A549 (cell line): ENCODE data around the gene HOXA4. TPM values are rescaled to one million over a fixed set of nuclear protein-coding genes. Genes with fewer than 3 reads are reported as not detected.

Experiments used
- ATAC-seq, 2 experiments: fragments of 200-7000 bp in 1 of 2; fragments of >200 bp in 1 of 2; cut with Nextera tagmentation in 1 of 2; cut with Tn5 transposase in 1 of 2; 3 replicates each; pipeline versions ENCODE4 v1.8.0 to v1.9.1; 2018 to 2020; ENCODE audit warnings: mild to moderate bottlenecking in 1 of 2, moderate library complexity in 1 of 2
- CTCF ChIA-PET: fragments of 300-600 bp; sonication (Branson Sonifier 250); formaldehyde crosslinking; extraction: SDS; loops from one replicate; lab custom pipeline; 2021; ENCODE audit warnings: antibody characterized with exemption, inconsistent platforms; lab: Yijun Ruan, JAX
- POLR2A ChIA-PET: fragments of 350-600 bp; formaldehyde crosslinking; extraction: SDS; loops from one replicate; lab custom pipeline; 2021; ENCODE audit warnings: antibody characterized with exemption, inconsistent platforms; lab: Yijun Ruan, JAX
- DNase-seq, 2 experiments: peaks; one replicate each; pipeline versions ENCODE4 v3.0.0 to v3.0.0-alpha.2; 2011 to 2016; ENCODE audit warnings: low read depth in 1 of 2, low spot score in 1 of 2
- FAIRE-seq: peaks from 2 replicates; lab custom pipeline; 2011; peaks lifted over from hg19 to GRCh38; lab: Jason Lieb, UNC
- H3K27ac ChIP-seq, 2 experiments: fragments of >200 bp; sonication (Bioruptor Twin); formaldehyde crosslinking; 3 replicates each; pipeline ENCODE4 v1.5.1; 2016 to 2017
- H3K4me1 ChIP-seq: fragments of >200 bp; sonication (Bioruptor Twin); formaldehyde crosslinking; 3 replicates; pipeline ENCODE4 v1.6.1; 2016
- H3K4me2 ChIP-seq: fragments of >200 bp; sonication (Bioruptor Twin); formaldehyde crosslinking; 3 replicates; pipeline ENCODE4 v1.6.1; 2016
- H3K4me3 ChIP-seq: fragments of >200 bp; sonication (Bioruptor Twin); formaldehyde crosslinking; 3 replicates; pipeline ENCODE4 v1.5.1; 2016
- H3K9me3 ChIP-seq: fragments of >200 bp; sonication (Bioruptor Twin); formaldehyde crosslinking; 3 replicates; pipeline ENCODE4 v1.6.1; 2016
- CBX2 ChIP-seq: fragments of 200-600 bp; sonication (generic); IDR thresholded peaks from 2 replicates; pipeline ENCODE4 v1.6.1; 2016; ENCODE audit warnings: low read depth, mild to moderate bottlenecking, borderline replicate concordance
- CEBPB ChIP-seq, 2 experiments: fragments of >200 bp in 1 of 2; sonication (Bioruptor Twin) in 1 of 2; formaldehyde crosslinking in 1 of 2; IDR thresholded peaks; 2 replicates each; pipeline ENCODE4 v1.6.1; 2012 to 2016
- CHD2 ChIP-seq: fragments of 150-350 bp; IDR thresholded peaks from 2 replicates; pipeline ENCODE4 v1.6.1; 2014; ENCODE audit warnings: low read length; ENCODE audit not compliant: partially characterized antibody
- CHD4 ChIP-seq: fragments of 200-600 bp; sonication (generic); IDR thresholded peaks from 2 replicates; pipeline ENCODE4 v1.6.1; 2016; ENCODE audit warnings: antibody characterized with exemption, mild to moderate bottlenecking, borderline replicate concordance
- E2F6 ChIP-seq: IDR thresholded peaks from 2 replicates; pipeline ENCODE4 v1.6.1; 2012; ENCODE audit warnings: low read depth, borderline replicate concordance
- EHMT2 ChIP-seq: fragments of 200-600 bp; sonication (generic); IDR thresholded peaks from 2 replicates; pipeline ENCODE4 v1.6.1; 2016; ENCODE audit warnings: antibody characterized with exemption, low read depth, mild to moderate bottlenecking, moderate library complexity
- EP300 ChIP-seq, 2 experiments: fragments of >200 bp; sonication (Bioruptor Twin); formaldehyde crosslinking; IDR thresholded peaks; 2 replicates in 1 of 2; 3 replicates in 1 of 2; pipeline ENCODE4 v1.6.1; 2016 to 2017
- FOSB ChIP-seq: fragments of 250-450 bp; sonication (Bioruptor Pico); IDR thresholded peaks from 2 replicates; pipeline ENCODE4 v1.5.0; 2020; ENCODE audit warnings: mild to moderate bottlenecking, moderate library complexity
- FOSL2 ChIP-seq, 2 experiments: fragments of 450-650 bp in 1 of 2; fragments of >200 bp in 1 of 2; sonication (Bioruptor Twin) in 1 of 2; formaldehyde crosslinking; IDR thresholded peaks; 2 replicates each; pipeline versions ENCODE4 v1.5.0 to v1.6.1; 2016 to 2020; ENCODE audit warnings: mild to moderate bottlenecking in 1 of 2, moderate library complexity in 1 of 2
- HDAC2 ChIP-seq: fragments of 200-600 bp; sonication (generic); IDR thresholded peaks from 2 replicates; pipeline ENCODE4 v1.6.1; 2016
- HEYL ChIP-seq: fragments of 250-450 bp; sonication (Bioruptor Pico); IDR thresholded peaks from 2 replicates; pipeline ENCODE4 v1.8.0; 2021; ENCODE audit warnings: mild to moderate bottlenecking, moderate library complexity
- HOXA7 ChIP-seq: fragments of 250-450 bp; sonication (Bioruptor Pico); IDR thresholded peaks from 2 replicates; pipeline ENCODE4 v1.5.0; 2020; ENCODE audit warnings: mild to moderate bottlenecking, moderate library complexity
- HOXB13 ChIP-seq: fragments of 250-450 bp; sonication (Bioruptor Pico); IDR thresholded peaks from 2 replicates; pipeline ENCODE4 v1.5.0; 2020; ENCODE audit warnings: low read depth, mild to moderate bottlenecking, moderate library complexity
- HOXB5 ChIP-seq: fragments of 250-450 bp; sonication (Bioruptor Pico); IDR thresholded peaks from 2 replicates; pipeline ENCODE4 v1.5.0; 2020; ENCODE audit warnings: mild to moderate bottlenecking, moderate library complexity
- JUN ChIP-seq, 2 experiments: fragments of >200 bp; sonication (Bioruptor Twin); formaldehyde crosslinking; IDR thresholded peaks; 2 replicates in 1 of 2; 3 replicates in 1 of 2; pipeline ENCODE4 v1.6.1; 2016 to 2017
- KDM1A ChIP-seq: fragments of 200-600 bp; sonication (generic); IDR thresholded peaks from 2 replicates; pipeline ENCODE4 v1.6.1; 2016; ENCODE audit warnings: low read depth, mild to moderate bottlenecking
- KDM5A ChIP-seq: fragments of 200-600 bp; sonication (generic); IDR thresholded peaks from 2 replicates; pipeline ENCODE4 v1.6.1; 2016; ENCODE audit warnings: antibody characterized with exemption, mild to moderate bottlenecking
- MAFK ChIP-seq: fragments of 450-650 bp; IDR thresholded peaks from 2 replicates; pipeline ENCODE4 v1.6.1; 2014; ENCODE audit not compliant: partially characterized antibody
- MAZ ChIP-seq: fragments of 150-350 bp; IDR thresholded peaks from 2 replicates; pipeline ENCODE4 v1.6.1; 2014; ENCODE audit warnings: antibody characterized with exemption, low read depth, low read length, borderline replicate concordance
- MYC ChIP-seq: IDR thresholded peaks from 2 replicates; pipeline ENCODE4 v1.6.1; 2012; ENCODE audit warnings: mild to moderate bottlenecking, inconsistent platforms, low read length, improper control_type of control experiment, borderline replicate concordance
- NPAS2 ChIP-seq: fragments of 250-450 bp; sonication (Bioruptor Pico); IDR thresholded peaks from 2 replicates; pipeline ENCODE4 v1.8.0; 2022; ENCODE audit warnings: mild to moderate bottlenecking, moderate library complexity, borderline replicate concordance
- PBX3 ChIP-seq: IDR thresholded peaks from 2 replicates; pipeline ENCODE4 v1.6.1; 2012
- POLR2A ChIP-seq: IDR thresholded peaks from 2 replicates; pipeline ENCODE4 v1.6.1; 2012; ENCODE audit warnings: mild to moderate bottlenecking, low read length
- RAD21 ChIP-seq, 2 experiments: fragments of >200 bp in 1 of 2; sonication (Bioruptor Twin) in 1 of 2; formaldehyde crosslinking in 1 of 2; IDR thresholded peaks in 1 of 2; conservative IDR thresholded peaks in 1 of 2; 2 replicates in 1 of 2; 3 replicates in 1 of 2; pipeline ENCODE4 v1.6.1; 2012 to 2018; ENCODE audit warnings: inconsistent platforms in 1 of 2
- RARB ChIP-seq: fragments of 250-450 bp; sonication (Bioruptor Pico); IDR thresholded peaks from 2 replicates; pipeline ENCODE4 v1.8.0; 2021; ENCODE audit warnings: mild to moderate bottlenecking, moderate library complexity
- RCOR1 ChIP-seq: fragments of 150-350 bp; IDR thresholded peaks from 2 replicates; pipeline ENCODE4 v1.6.1; 2014; ENCODE audit warnings: antibody characterized with exemption, low read length, low read depth
- RFX5 ChIP-seq: fragments of 450-650 bp; IDR thresholded peaks from 2 replicates; pipeline ENCODE4 v1.7.1; 2014; ENCODE audit warnings: antibody characterized with exemption, mild to moderate bottlenecking, moderate library complexity
- SREBF2 ChIP-seq: fragments of 450-650 bp; IDR thresholded peaks from 2 replicates; pipeline ENCODE4 v1.6.1; 2014; ENCODE audit warnings: mild to moderate bottlenecking, moderate library complexity
- TFCP2L1 ChIP-seq: fragments of 250-450 bp; sonication (Bioruptor Pico); IDR thresholded peaks from 2 replicates; pipeline ENCODE4 v1.5.0; 2021; ENCODE audit warnings: mild to moderate bottlenecking
- TP53 ChIP-seq: fragments of 250-450 bp; sonication (Bioruptor Pico); IDR thresholded peaks from 2 replicates; pipeline ENCODE4 v1.5.0; 2021; ENCODE audit warnings: mild to moderate bottlenecking, moderate library complexity
- ZC3H11A ChIP-seq: fragments of 450-650 bp; IDR thresholded peaks from 2 replicates; pipeline ENCODE4 v1.6.1; 2014; ENCODE audit warnings: antibody characterized with exemption, mild to moderate bottlenecking
- ZFP36 ChIP-seq: fragments of 450-650 bp; IDR thresholded peaks from 2 replicates; pipeline ENCODE4 v1.6.1; 2014; ENCODE audit warnings: borderline replicate concordance; ENCODE audit not compliant: partially characterized antibody
- ZNF302 ChIP-seq: fragments of 250-450 bp; sonication (Bioruptor Pico); IDR thresholded peaks from 2 replicates; pipeline ENCODE4 v1.9.0; 2021; ENCODE audit warnings: inconsistent platforms, mild to moderate bottlenecking, moderate library complexity
- ZSCAN20 ChIP-seq: fragments of 250-450 bp; sonication (Bioruptor Pico); IDR thresholded peaks from 2 replicates; pipeline ENCODE4 v1.8.0; 2022; ENCODE audit warnings: mild to moderate bottlenecking, moderate library complexity
- WGBS: methylation state at CpG from one replicate; pipeline ENCODE4 v1.1.6; 2017; ENCODE audit errors: missing lambda C conversion rate; 5-methylcytosine and 5-hydroxymethylcytosine counted together
- polyA plus RNA-seq, 4 experiments: library from polyadenylated mRNA; depleted of rRNA in 3 of 4; stranded (reverse); fragments of >200 nt; fragmentation: RNase III in 1 of 4; extraction: RNeasy Plus Mini Kit Qiagen cat#74134 plus additional on column Dnase treatment in 1 of 4; gene quantifications; 2 replicates in 3 of 4; 3 replicates in 1 of 4; pipeline ENCODE4 v1.2.3, GENCODE V29; 2011 to 2017
- TF ChIP-seq, protein P1 (sequence below): fragments of >200 bp; sonication (Bioruptor Twin); formaldehyde crosslinking; IDR thresholded peaks from 2 replicates; pipeline ENCODE4 v1.6.1; 2016
- TF ChIP-seq, protein P2 (sequence below): IDR thresholded peaks from 2 replicates; pipeline ENCODE4 v1.6.1; 2012
- TF ChIP-seq, protein P3 (sequence below): fragments of 150-350 bp; IDR thresholded peaks from 2 replicates; pipeline ENCODE4 v1.6.1; 2014; ENCODE audit warnings: low read depth, mild to moderate bottlenecking, low read length
- TF ChIP-seq, protein P4 (sequence below): fragments of 250-450 bp; sonication (Bioruptor Pico); IDR thresholded peaks from 2 replicates; pipeline ENCODE4 v1.5.0; 2020; ENCODE audit warnings: low read depth, mild to moderate bottlenecking, moderate library complexity

HOXA4 gene
- polyA plus RNA-seq, 2 of the 4 experiments (the other 2 are of a cell fraction), result 2.1 to 2.6 TPM

DNA sequence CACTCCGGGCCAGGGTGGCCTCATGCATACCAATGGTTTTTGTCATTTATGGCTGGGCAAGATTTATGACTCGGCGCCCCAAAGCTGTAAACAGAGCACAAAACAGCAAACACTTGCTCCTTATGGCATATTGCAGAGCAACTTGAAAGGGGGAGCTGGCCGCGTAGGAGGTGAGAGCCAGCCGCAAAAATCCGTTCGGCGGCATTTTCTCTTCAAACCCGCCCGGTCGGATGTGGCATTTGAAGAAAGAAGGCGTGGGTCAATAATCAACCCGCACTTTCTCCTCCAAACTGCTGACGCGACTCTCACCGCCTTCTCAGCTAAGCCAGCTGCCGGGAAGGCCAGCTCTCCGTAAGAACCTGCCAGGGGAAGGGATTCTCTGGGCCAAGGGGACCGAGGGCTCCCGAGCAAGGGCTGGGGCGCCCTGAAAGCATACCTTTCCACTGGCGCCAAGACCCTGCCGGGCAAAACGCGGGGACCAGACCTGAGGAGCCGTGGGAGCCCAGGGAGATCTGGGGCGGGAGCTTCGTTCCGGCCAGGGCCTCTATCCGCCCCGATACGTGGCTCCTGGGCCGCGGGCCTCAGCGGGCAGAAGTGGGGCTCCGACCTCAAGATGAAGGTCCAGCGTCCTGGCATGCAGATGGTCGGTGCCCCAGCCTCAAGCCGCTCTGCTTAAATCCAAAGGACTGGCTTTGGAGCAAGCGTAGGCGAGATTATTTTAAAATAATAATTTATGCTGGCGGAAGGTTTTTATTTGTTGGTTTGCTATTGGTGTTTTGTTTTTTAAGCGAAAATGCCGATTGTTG lies 15.1 kb downstream of the HOXA4 start:
- no peak for FAIRE-seq
- H3K4me2 ChIP-seq, result peak overlapping the region; percentile 88
- ChIA-PET POLR2A (interaction anchor here (0.8 to 5.1 kb wide), 6 partner anchors 16 to 252 kb away, joined by 3 to 34 read pairs (median 8); partner anchors contain the start of genes HOXA4, HOXA5 and SKAP2), CTCF (interaction anchor here (0.8 to 3.6 kb wide), 10 partner anchors 11 to 262 kb away, joined by 3 to 18 read pairs (median 5); partner anchors contain the start of genes HOXA4 and HOXA5)
- peak overlapping the region; percentile 83 to 90 for H3K27ac ChIP-seq
- no peaks in the 10 kb centered on the region for H3K9me3 ChIP-seq
- ATAC-seq, result peak; percentile 31
- peaks cover 59% of the 10 kb centered on the region for H3K4me1 ChIP-seq
- peak overlapping the region; percentile 44 for H3K4me3 ChIP-seq
- 2% methylated on average over 37 of the region's 45 CpGs for WGBS
- peak; percentile 71 to 82 for DNase-seq
- TF ChIP-seq CHD2 (no peak), HOXB5 (CRISPR knock-in tag) (0 out of 2 replicates have a peak, but pooled peaks have one; percentile 22), MAFK (peak; percentile 80), NPAS2 (CRISPR knock-in tag) (no peak), CEBPB (IDR thresholded peaks at IDR 0.05) (peak in 1 of 2 experiments; percentile 45; a peak in 1 of 4 replicates), FOSL2 (IDR thresholded peaks at IDR 0.05) (no peak), FOSL2 (CRISPR knock-in tag; IDR thresholded peaks at IDR 0.05) (peak; percentile 46), JUN (IDR thresholded peaks at IDR 0.05) (peak in 1 of 2 experiments; percentile 30; a peak in 1 of 5 replicates), HEYL (CRISPR knock-in tag) (no peak), CBX2 (no peak), E2F6 (peak; percentile 52; the same call in 1 of the 2 replicates), FOSB (CRISPR knock-in tag) (no peak), RFX5 (no peak), ZFP36 (no peak), KDM5A (no peak), ZC3H11A (no peak), EP300 (IDR thresholded peaks at IDR 0.05) (peak in 1 of 2 experiments; percentile 14; a peak in 1 of 5 replicates), HOXA7 (CRISPR knock-in tag) (no peak), POLR2A (peak; percentile 42), TP53 (no peak), RARB (CRISPR knock-in tag) (0 out of 2 replicates have a peak, but pooled peaks have one; percentile 32), TFCP2L1 (CRISPR knock-in tag) (no peak), MAZ (no peak), MYC (no peak), RAD21 (conservative IDR thresholded peaks at IDR 0.05 in 1 of 2, IDR thresholded peaks at IDR 0.05 in 1 of 2) (peak in 1 of 2 experiments; percentile 17; a peak in 2 of 5 replicates), HDAC2 (no peak), SREBF2 (no peak), ZSCAN20 (no peak), CHD4 (no peak), EHMT2 (no peak), HOXB13 (CRISPR knock-in tag) (no peak), KDM1A (no peak), PBX3 (peak; percentile 44; the same call in 1 of the 2 replicates), ZNF302 (CRISPR knock-in tag) (no peak), RCOR1 (no peak)
- TF ChIP-seq, protein P1, sequence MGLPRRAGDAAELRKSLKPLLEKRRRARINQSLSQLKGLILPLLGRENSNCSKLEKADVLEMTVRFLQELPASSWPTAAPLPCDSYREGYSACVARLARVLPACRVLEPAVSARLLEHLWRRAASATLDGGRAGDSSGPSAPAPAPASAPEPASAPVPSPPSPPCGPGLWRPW, result no peak
- TF ChIP-seq, protein P2, sequence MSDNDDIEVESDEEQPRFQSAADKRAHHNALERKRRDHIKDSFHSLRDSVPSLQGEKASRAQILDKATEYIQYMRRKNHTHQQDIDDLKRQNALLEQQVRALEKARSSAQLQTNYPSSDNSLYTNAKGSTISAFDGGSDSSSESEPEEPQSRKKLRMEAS, result peak; percentile 69; the same call in 1 of the 2 replicates
- TF ChIP-seq, protein P3, sequence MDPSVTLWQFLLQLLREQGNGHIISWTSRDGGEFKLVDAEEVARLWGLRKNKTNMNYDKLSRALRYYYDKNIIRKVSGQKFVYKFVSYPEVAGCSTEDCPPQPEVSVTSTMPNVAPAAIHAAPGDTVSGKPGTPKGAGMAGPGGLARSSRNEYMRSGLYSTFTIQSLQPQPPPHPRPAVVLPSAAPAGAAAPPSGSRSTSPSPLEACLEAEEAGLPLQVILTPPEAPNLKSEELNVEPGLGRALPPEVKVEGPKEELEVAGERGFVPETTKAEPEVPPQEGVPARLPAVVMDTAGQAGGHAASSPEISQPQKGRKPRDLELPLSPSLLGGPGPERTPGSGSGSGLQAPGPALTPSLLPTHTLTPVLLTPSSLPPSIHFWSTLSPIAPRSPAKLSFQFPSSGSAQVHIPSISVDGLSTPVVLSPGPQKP, result no peak
- TF ChIP-seq, protein P4, sequence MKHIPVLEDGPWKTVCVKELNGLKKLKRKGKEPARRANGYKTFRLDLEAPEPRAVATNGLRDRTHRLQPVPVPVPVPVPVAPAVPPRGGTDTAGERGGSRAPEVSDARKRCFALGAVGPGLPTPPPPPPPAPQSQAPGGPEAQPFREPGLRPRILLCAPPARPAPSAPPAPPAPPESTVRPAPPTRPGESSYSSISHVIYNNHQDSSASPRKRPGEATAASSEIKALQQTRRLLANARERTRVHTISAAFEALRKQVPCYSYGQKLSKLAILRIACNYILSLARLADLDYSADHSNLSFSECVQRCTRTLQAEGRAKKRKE (CRISPR knock-in tag), result no peak
